Activated naive CD8-positive, alpha-beta T cell treated with anti-CD3 and anti-CD28 coated beads, Interleukin-2, amount 10 ng/mL, durations not matched to agents 7 days and 5 days (primary cell): ENCODE data around the gene MYL5. TPM values are rescaled to one million over a fixed set of nuclear protein-coding genes. Genes with fewer than 3 reads are reported as not detected.
A peak's percentile ranks its signal among the peaks of the same experiment; 100 is the strongest.

Experiments
- ATAC-seq: fragments of 150-1000 bp; cut with Tn5 transposase; one replicate; pipeline ENCODE4 v1.10.0; 2021; ENCODE audit warnings: low read depth, moderate library complexity
- POLR2A ChIA-PET: fragments of 350-600 bp; sonication (Branson Sonifier 250); formaldehyde crosslinking; loops from one replicate; lab custom pipeline; 2021; ENCODE audit warnings: antibody characterized with exemption; lab: Charles Lee
- DNase-seq: peaks from one replicate; pipeline ENCODE4 v3.0.0; 2021
- H3K27ac Mint-ChIP-seq: one replicate; pipeline ENCODE4 v1.8.0; 2022; ENCODE audit warnings: mild to moderate bottlenecking, mixed read lengths
- H3K27me3 Mint-ChIP-seq: one replicate; pipeline ENCODE4 v1.8.0; 2022; ENCODE audit warnings: mild to moderate bottlenecking, moderate library complexity, mixed read lengths
- H3K36me3 Mint-ChIP-seq: one replicate; pipeline ENCODE4 v1.8.0; 2021; ENCODE audit warnings: mild to moderate bottlenecking, mixed read lengths
- H3K4me1 Mint-ChIP-seq: one replicate; pipeline ENCODE4 v1.8.0; 2021; ENCODE audit warnings: mixed read lengths
- H3K4me3 Mint-ChIP-seq: one replicate; pipeline ENCODE4 v1.8.0; 2022; ENCODE audit warnings: mild to moderate bottlenecking, moderate library complexity, mixed read lengths
- H3K9me3 Mint-ChIP-seq: one replicate; pipeline ENCODE4 v1.8.0; 2021; ENCODE audit warnings: mixed read lengths
- total RNA-seq, 2 experiments: library from RNA; stranded (reverse); gene quantifications; one replicate each; pipeline ENCODE4 v1.2.3, GENCODE V29; 2021

MYL5 gene
- total RNA-seq, 2 experiments from 2014 or later, result 20.0 to 21.5 TPM

DNA sequence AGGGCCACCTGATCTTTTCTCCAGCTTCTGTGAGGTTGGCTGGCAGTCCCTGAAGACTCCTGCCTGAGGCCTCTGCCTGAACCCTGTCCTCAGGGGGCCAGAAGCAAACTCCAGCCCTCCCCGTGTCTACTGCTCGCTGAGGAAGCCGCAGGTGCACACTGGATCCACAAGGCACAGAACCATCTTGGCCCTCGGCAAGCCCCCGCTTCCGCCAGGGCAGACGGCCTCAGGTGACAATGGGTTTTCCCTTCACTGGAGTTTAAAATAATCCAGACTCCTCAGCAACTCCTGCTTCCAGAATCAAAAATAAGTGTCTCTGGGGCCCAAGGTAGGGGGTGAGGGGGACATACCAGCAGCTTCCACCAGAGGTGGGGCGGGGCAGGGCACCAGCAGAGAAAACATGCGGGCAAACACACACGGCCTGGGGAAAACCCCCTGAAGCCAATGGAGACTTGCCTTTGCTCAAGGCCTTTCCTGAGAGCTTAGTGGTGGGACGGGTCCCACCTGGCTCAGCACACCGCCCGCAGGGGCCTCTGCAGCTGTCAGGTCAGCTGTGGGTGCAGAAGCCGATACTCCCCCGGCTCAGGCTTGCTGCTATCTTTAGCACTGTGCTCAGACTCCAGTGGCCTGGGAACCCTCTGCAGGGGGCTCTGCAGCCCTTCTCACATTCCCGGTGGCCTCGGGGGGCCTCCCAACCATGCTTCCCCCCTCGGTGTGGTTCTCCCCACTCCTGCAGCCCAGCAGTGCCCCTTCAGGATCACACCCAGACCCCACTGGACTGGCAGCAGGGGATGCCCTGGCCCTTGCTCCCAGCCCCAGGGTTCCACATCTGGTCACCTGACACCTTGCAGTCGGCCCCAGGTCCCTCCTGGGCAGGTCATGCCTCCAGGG is 1.9 kb downstream of the MYL5 start:
- Mint-ChIP-seq H3K27me3 (no peaks in the 10 kb centered on the region), H3K9me3 (no peaks in the 10 kb centered on the region), H3K4me3 (no peak overlapping the region), H3K27ac (peak overlapping the region; percentile 25), H3K4me1 (peaks cover 14% of the 10 kb centered on the region), H3K36me3 (peaks cover 4% of the 10 kb centered on the region)
- DNase-seq, result peak; percentile 35
- no peak for ATAC-seq
- POLR2A ChIA-PET, result interaction anchor here (4.2 kb wide), 1 partner anchor 12 kb away, joined by 59 read pairs; no protein-coding TSS in a partner anchor

DNA sequence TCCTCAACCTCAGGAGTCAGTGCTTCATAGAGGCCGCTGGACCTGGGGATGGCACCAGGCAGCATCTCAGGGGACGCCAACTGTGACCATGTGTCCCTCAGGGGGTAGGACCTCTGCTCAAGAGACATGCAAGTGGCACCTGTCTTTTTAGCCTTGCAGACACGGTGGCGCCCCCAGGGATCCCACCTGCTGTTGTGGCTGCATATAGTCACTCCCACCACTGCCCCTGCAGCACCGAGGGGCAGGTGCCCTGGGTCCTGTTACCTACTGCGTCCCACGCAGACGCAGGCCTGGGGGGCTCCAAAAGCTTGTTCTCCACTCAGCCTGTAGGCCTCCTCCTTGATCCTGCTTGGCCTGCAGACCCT is 2.5 kb downstream of the MYL5 start:
- Mint-ChIP-seq H3K36me3 (peaks cover 3% of the 10 kb centered on the region), H3K4me1 (peaks cover 14% of the 10 kb centered on the region), H3K27ac (no peak overlapping the region), H3K27me3 (no peaks in the 10 kb centered on the region), H3K4me3 (no peak overlapping the region), H3K9me3 (no peaks in the 10 kb centered on the region)
- ATAC-seq (no peak), DNase-seq (no peak)
- POLR2A ChIA-PET, result no interaction called here

DNA sequence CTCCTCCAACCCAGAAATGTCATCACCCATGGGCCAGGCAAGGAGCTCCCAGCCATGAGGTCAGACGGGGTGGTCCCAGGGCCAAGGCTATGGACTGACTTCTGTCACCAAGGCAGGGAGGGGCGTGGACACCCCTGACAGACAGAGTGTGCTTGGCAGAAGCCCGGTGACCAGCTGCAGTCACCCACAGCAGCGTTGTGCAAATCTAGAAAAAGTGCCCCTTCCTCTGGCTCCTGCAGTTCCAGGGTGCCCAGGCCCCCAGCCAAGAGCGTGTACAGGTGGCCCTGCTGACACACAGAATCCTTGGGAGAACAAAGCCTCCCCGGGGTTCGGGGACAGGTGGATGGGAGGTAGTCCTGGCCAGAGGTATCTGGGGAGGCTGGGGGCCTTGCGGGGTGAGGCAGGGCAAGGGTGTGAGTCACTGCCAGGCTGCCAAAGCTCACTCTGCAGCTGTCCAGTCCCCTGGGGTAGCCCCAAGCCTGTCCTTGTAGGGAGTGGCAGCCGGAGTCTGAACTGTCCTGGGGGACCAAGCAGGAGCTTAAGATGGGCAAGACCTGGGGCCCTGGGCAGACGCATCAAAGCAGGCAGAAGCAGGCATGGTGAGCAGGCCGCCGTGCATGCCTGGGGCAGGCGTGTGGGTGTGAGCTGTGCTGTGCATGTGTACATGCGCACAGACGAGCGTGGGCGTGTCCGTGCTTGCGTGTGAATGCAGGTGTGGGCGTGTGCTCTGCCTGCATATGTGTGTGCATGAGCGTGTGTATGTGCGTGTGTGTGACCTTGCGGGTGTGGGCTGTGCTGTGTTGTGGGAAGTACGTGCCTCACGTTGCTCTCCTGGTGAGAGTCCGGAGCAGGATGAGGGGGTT is 3.3 kb downstream of the MYL5 start:
- POLR2A ChIA-PET, result no interaction called here
- ATAC-seq (no peak), DNase-seq (peak; percentile 34)
- peak overlapping the region; percentile 34 for H3K27ac Mint-ChIP-seq
- peaks cover 14% of the 10 kb centered on the region for H3K4me1 Mint-ChIP-seq
- no peaks in the 10 kb centered on the region for H3K9me3 Mint-ChIP-seq
- no peaks in the 10 kb centered on the region for H3K27me3 Mint-ChIP-seq
- no peak overlapping the region for H3K4me3 Mint-ChIP-seq
- no peaks in the 10 kb centered on the region for H3K36me3 Mint-ChIP-seq

DNA sequence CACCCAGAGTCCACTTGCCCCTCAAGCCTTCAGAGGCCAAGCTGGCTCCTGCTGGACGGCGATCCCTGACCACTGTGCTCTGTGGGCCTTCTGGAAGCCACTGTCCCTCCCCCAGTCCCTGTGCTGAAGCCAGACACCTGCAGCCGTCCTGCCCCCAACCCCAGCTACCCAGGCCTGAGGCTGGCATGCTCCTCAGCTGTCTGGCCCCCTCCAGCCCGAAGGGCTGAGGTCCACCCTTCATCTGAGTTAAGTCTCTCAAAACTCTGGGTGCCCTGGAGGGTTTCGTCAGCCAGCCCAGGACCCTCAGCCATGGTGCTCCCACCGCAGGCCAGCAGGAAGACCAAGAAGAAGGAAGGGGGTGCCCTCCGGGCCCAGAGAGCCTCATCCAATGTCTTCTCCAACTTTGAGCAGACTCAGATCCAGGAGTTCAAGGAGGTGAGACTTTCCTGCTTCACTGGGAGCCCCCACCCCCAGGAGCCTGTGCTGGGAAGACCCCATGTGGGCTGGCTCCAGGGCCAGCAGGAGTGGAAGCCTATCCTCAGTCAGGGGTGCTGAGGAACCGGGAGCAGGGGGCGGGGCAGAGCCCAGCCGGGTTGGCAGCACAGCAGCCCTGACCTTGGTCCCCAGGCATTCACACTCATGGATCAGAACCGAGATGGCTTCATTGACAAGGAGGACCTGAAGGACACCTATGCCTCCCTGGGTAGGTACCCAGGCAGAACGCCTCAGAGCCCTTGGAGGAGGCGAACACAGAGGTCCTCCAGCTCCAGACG is 4.2 kb downstream of the MYL5 start:
- POLR2A ChIA-PET, result no interaction called here
- Mint-ChIP-seq H3K27me3 (no peaks in the 10 kb centered on the region), H3K9me3 (no peaks in the 10 kb centered on the region), H3K4me1 (peaks cover 8% of the 10 kb centered on the region), H3K27ac (no peak overlapping the region), H3K4me3 (no peak overlapping the region), H3K36me3 (no peaks in the 10 kb centered on the region)
- no peak for ATAC-seq
- DNase-seq, result peak; percentile 28

DNA sequence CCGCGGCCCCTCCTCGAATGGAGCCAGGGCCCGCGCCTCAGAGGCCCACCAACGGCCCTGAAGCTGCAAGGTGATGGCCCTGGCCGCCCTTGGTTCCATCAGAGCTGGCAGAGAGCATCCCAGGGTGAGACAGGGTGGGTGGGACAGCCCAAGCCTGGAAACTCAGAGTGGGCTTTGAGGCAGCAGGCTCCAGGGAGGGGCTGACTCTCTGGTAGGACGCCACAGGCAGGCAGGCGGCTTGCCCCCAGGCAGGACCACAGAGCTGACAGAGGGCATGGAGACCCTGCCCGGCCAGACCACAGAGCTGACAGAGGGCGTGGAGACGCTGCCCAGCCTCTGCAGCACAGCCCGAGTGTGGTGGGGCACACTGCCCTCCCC is 4.8 kb downstream of the MYL5 start:
- peaks cover 8% of the 10 kb centered on the region for H3K4me1 Mint-ChIP-seq
- no peaks in the 10 kb centered on the region for H3K9me3 Mint-ChIP-seq
- ATAC-seq (no peak), DNase-seq (peak; percentile 30)
- no peaks in the 10 kb centered on the region for H3K27me3 Mint-ChIP-seq
- H3K4me3 Mint-ChIP-seq, result no peak overlapping the region
- POLR2A ChIA-PET, result no interaction called here
- no peaks in the 10 kb centered on the region for H3K36me3 Mint-ChIP-seq
- no peak overlapping the region for H3K27ac Mint-ChIP-seq

DNA sequence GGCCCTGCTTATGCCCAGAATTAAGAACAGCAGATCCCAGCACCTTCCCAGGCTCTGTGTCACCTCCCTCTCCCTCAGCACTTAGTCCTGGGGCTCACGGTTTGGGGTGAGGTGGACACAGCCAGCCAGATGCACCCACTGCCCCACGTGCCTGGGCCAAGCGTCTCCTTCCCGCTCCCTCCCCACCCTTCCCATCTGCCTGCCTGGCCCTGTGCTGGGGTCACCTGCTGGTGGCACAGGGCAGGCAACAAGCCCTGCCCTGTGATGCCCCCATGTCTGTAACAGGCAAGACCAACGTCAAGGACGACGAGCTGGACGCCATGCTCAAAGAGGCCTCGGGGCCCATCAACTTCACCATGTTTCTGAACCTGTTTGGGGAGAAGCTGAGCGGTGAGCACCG is 5.3 kb downstream of the MYL5 start:
- Mint-ChIP-seq H3K27ac (no peak overlapping the region), H3K36me3 (no peaks in the 10 kb centered on the region), H3K27me3 (no peaks in the 10 kb centered on the region), H3K4me3 (no peak overlapping the region), H3K9me3 (no peaks in the 10 kb centered on the region), H3K4me1 (peaks cover 8% of the 10 kb centered on the region)
- POLR2A ChIA-PET, result no interaction called here
- DNase-seq (no peak), ATAC-seq (no peak)

DNA sequence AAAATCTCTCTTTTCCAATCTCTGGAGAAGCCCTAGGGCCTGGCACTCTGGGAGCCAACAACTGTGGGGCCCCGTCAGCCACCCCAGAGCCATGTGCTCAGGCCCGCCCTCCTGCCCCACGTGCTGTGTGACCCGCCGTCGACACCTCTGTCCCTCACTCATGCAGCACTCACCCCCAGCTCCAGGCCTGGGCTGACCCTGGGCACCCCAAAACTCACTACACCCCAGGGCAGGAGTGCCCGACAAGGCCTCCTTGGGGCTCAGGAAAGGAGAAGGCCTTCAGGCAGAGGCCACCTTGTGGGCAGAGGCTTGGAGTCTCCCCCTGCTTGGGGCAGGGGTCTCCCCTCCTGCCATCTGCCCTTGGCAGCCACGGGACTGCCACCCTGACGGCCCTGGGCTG is 5.7 kb downstream of the MYL5 start:
- POLR2A ChIA-PET, result interaction anchor here (1.0 to 1.5 kb wide), 4 partner anchors 9 to 206 kb away, joined by 3 to 7 read pairs (median 3); partner anchors contain the start of gene SLC49A3
- ATAC-seq (no peak), DNase-seq (peak; percentile 36)
- Mint-ChIP-seq H3K9me3 (no peaks in the 10 kb centered on the region), H3K4me3 (peak overlapping the region; percentile 75), H3K4me1 (peaks cover 8% of the 10 kb centered on the region), H3K36me3 (no peaks in the 10 kb centered on the region), H3K27ac (peak overlapping the region; percentile 78), H3K27me3 (no peaks in the 10 kb centered on the region)

DNA sequence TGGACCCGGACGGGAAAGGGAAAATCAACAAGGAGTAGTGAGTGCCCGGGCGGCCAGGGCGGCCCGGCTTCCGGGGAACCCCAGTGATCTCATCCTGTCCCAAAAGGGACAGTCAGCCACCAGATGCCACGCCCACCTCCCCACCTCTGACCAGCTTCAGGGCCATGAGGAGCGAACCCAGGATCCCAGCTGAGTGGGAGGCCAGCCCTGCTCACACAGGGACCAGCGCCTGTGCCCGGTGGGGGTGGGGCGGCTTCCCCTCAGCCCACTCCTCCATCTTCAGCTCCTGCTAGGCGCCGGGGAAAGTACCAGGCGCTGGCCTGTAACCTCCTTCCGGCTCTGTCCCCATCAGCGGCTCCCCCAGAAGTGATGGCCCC is 6.2 kb downstream of the MYL5 start:
- H3K27ac Mint-ChIP-seq, result peak overlapping the region; percentile 78
- POLR2A ChIA-PET, result interaction anchor here (1.0 to 1.5 kb wide), 4 partner anchors 9 to 207 kb away, joined by 3 to 7 read pairs (median 3); partner anchors contain the start of gene SLC49A3

DNA sequence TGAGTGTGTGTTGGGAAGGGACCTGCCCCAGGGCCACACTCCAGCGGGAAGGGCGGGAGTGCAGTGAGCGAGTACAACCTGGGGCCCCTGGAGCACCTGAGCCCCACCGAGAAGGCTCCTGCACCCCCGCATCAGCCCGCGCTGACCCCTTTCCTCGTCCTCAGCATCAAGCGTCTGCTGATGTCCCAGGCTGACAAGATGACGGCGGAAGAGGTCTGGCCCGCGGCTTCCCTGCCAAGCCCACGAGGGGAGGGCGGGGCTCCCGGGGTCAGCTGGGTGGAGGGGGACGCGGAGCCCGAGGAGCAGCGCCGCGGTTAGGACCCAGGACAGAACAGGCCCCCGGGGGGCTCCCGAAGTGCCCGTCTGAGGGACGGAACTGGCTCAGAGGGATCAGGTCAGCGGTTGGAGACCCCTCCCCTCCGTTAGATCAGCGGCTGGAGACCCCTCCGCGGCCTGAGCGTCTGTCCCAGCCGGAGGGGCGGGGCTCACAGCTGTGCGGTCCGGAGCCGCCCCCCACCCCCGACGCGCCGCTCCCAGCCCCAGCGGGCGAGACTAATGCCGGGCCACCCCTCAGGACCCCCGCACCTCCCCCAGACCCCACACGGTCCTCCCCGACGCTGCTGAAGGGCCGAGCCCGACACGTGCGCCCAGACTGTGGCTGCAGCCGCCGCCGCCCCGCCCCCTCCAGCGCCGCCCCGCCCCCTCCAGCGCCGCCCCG is 6.7 kb downstream of the MYL5 start:
- peaks cover 8% of the 10 kb centered on the region for H3K4me1 Mint-ChIP-seq
- peak overlapping the region; percentile 75 for H3K4me3 Mint-ChIP-seq
- H3K9me3 Mint-ChIP-seq, result no peaks in the 10 kb centered on the region
- no peaks in the 10 kb centered on the region for H3K36me3 Mint-ChIP-seq
- POLR2A ChIA-PET, result interaction anchor here (0.7 to 1.5 kb wide), 7 partner anchors 8 to 557 kb away, joined by 3 to 7 read pairs (median 3); partner anchors contain the start of genes GAK, SLC49A3, TMEM175 and ZNF718
- ATAC-seq (peak; percentile 77), DNase-seq (peak; percentile 83)
- no peaks in the 10 kb centered on the region for H3K27me3 Mint-ChIP-seq
- H3K27ac Mint-ChIP-seq, result peak overlapping the region; percentile 78

More for the DNA sequence above, 6.2 kb downstream of the MYL5 start:
- Mint-ChIP-seq H3K4me3 (peak overlapping the region; percentile 75), H3K4me1 (peaks cover 8% of the 10 kb centered on the region), H3K9me3 (no peaks in the 10 kb centered on the region), H3K36me3 (no peaks in the 10 kb centered on the region), H3K27me3 (no peaks in the 10 kb centered on the region)
- ATAC-seq (peak; percentile 46), DNase-seq (no peak)

DNA sequence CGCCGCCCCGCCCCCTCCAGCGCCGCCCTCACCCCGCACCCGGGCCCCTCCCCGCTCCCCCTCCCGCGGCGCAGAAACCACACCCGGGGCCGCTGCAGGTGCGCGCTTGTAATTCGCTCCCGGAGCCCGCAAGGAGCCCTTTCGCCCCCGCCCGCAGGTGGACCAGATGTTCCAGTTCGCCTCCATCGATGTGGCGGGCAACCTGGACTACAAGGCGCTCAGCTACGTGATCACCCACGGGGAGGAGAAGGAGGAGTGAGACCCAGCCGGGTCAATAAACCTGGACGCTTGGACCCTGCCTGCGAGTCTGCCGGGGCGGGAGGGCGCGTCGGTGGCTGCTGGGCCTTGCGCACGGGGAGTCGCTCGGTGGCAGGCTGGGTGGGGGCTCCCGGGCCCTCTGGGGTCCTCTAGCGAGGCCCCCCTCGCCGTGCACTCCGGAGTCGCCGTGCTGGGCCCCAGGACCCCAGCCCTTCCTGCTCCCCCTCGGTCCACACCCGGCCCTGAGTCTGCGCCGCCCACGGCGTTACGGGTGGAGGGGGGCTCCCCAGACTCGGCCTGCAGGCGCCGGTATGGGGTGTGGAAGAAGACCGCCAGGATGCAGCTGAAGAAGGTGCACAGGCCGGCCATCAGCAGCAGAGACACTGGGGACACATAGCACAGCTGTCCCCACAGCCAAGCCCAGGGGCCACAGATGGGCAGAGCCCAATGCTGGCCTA is 7.6 kb downstream of the MYL5 start:
- H3K4me3 Mint-ChIP-seq, result peak overlapping the region; percentile 58
- ATAC-seq (no peak), DNase-seq (peak; percentile 73)
- no peaks in the 10 kb centered on the region for H3K9me3 Mint-ChIP-seq
- POLR2A ChIA-PET, result interaction anchor here (0.8 to 0.9 kb wide), 2 partner anchors 100 to 557 kb away, joined by 3 read pairs; partner anchors contain the start of gene ZNF718
- peaks cover 8% of the 10 kb centered on the region for H3K4me1 Mint-ChIP-seq
- H3K36me3 Mint-ChIP-seq, result no peaks in the 10 kb centered on the region
- H3K27ac Mint-ChIP-seq, result peak overlapping the region; percentile 34
- H3K27me3 Mint-ChIP-seq, result no peaks in the 10 kb centered on the region

DNA sequence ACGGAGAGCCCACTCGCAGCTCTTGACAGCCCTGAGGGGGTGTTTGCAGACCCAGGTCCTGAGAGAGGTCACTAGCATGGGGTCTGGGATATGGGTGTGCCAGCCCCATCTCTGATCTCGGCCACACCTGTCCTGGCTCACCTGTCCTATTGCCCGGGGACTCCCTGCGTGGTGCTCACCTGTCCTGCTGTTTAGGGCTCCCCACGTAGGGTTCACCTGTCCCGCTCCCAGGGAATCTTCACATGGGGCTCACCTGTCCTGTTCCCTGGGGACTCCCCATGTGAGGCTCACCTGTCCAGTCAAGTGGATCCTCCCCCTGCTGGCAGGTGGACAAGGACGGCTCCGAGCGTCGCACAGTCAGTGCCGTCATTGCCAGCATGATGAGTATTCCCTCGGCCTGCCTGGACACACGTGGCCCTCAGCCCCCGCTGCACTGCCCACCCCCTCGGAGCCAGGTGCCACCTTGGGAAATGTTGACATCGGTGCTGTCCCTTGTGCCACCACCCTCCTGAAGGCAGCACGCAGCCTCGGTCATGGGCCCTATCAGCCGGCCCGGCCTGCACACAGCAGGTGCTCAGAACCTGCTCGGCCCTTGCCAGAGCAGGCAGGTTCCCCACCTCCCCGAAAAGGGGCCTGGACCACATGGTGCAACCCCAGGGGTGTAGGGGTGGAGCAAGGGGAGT is 8.3 kb downstream of the MYL5 start:
- DNase-seq (peak; percentile 36), ATAC-seq (no peak)
- H3K9me3 Mint-ChIP-seq, result no peaks in the 10 kb centered on the region
- H3K4me1 Mint-ChIP-seq, result peaks cover 8% of the 10 kb centered on the region
- H3K27me3 Mint-ChIP-seq, result peaks cover under 1% of the 10 kb centered on the region
- H3K4me3 Mint-ChIP-seq, result no peak overlapping the region
- no peak overlapping the region for H3K27ac Mint-ChIP-seq
- POLR2A ChIA-PET, result no interaction called here
- H3K36me3 Mint-ChIP-seq, result no peaks in the 10 kb centered on the region
